ENCODE data around the gene CCDC187. TPM values are rescaled to one million over a fixed set of nuclear protein-coding genes. Genes with fewer than 3 reads are reported as not detected.
A peak's percentile ranks its signal among the peaks of the same experiment; 100 is the strongest.

Gene CCDC187
- total and polyA plus RNA-seq, 2 of the 8 experiments (the other 6 are each of a cell fraction or from before 2014, with no cell fraction given): 0.02 TPM; not detected in 1

GRCh38 chr9:136245219-136246150 lies 58.4 kb downstream of the CCDC187 start, which contains the start of gene QSOX2 (continued):
- peak; percentile 83 for TF ChIP-seq SAP30 (IDR thresholded peaks at IDR 0.05; ENCODE audit: insufficient read depth, insufficient replicate concordance, low read length)
